GM19467 (cell line): ENCODE data around the gene NAE1.

Experiments used
- ATAC-seq: cut with Tn5 transposase; IDR thresholded peaks from one replicate; pipeline ENCODE4 v1.9.1; 2021; ENCODE audit warnings: mild to moderate bottlenecking, moderate library complexity; ENCODE audit not compliant: unreplicated experiment

Gene NAE1

DNA sequence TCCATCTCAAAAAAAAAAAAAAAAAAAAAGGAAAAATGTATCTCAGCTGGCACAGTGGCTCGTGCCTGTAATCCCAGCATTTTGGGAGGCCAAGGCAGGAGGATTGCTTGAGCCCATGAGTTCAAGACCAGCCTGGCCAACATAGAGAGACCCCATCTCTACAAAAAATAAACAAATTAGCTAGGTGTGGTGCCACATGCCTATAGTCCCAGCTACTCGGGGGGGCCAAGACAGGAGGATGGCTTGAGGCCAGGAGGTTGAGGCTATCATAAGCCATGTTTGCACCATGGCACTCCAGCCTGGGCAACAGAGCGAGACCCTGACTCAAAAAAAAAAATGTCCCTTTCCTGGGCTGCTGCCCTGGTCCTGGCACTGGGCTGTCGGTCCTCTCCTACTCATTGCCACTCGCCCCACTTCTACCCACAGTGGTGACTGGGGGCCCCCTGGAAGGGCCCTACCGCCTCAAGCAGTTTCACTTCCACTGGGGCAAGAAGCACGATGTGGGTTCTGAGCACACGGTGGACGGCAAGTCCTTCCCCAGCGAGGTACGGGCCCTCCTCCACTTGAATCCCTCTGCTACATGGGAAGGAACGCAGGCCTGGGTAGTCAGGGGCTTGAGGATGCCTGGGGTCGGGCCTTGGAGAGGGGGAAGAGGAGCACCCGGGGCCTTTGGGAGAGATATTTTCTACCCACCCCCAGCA lies 19.5 kb upstream of the NAE1 start:
- no peak for ATAC-seq

DNA sequence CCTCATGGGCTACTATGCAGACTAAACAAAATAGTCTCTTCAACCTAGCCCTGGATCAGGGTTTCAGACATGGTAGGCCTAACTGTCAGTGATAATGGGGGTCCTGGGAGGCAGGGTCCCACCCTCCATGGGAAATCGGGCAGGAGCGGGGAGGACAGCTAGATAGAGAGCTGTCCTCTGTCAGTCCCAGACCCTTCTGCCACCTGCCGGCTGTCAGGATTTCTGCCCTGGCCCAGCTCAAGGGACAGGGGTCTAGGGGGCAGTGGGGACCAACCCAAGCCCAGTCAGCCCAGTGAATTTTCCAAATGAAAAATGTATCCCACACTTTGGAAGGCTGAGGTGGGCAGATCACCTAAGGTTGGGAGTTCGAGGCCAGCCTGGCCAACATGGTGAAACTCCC lies 18.8 kb upstream of the NAE1 start:
- no peak for ATAC-seq

DNA sequence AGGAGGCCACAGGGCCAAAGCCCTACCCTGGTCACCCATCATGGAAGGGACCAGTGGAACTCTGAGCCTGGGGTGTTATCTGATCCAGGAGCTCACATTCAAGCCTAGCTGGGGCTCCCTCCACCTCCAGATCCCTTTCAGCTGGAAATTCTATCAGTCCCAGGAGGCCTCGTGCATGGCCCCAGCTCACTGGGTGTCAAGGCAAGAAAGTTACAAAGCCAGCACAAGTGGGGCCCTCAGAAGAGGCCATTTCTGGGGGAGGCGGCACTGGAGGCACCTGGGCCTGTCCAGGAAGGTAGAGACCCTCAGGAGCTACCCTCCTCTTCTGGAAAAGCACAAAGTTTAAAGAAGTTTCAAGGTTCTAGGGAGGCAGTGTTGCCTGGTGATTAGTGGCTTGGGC lies 18.2 kb upstream of the NAE1 start:
- no peak for ATAC-seq

DNA sequence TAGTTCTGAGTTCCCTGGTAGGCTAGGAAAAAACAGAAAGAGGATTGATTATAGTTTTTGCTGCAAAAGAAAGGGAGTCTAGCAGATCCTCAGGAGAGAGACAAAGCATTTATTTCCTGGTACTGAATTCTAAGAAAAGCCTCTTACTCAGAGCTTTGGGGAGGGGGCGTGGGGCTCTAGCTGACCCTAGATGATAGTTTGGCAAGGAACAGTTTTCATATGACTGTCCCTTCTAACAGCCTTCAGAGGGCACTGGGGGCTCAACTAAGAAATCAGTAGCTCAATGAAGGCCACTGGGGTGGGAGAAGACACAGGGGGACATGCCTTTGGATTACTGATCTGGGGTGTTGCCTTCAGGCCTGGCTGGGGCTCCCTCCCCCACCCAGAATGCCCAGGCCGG lies 17.4 kb upstream of the NAE1 start:
- no peak for ATAC-seq

DNA sequence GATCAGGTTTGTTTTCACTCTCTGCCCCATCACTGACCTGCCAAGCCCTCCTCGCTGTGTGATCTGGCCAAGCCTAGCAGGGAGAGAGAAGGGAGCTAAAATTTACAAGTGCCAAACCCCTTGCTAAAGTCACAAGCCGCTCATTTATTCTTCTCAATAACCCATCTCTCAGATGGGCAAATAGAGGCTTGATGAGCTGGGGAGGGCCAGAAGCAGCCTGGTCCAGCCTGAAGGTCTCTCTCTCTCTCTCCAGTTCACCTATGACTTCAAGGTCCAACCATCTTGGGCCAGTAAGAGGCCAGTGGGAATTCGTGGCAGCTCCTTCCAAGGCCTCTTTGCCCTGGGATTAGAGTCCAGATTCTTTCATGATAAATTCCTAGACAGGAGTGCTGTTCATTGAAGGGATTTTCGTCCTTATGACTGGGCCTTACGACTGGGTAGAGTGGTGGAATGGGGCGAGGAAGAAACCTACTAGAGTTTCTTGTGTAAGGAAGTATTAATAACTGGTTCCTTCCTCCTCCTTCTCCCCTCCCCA lies 16.8 kb upstream of the NAE1 start:
- no peak for ATAC-seq

DNA sequence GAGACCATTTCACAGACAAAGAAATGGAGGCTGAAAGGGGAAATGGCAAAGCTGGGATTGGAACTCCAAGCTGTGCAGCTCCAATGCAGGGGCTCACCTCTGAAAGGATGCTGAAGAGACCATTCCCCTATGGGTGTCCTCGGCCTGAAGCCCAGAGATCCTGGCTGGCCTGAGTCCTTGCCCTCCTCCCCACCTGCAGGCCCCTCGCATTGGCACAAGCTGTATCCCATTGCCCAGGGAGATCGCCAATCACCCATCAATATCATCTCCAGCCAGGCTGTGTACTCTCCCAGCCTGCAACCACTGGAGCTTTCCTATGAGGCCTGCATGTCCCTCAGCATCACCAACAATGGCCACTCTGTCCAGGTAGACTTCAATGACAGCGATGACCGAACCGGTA lies 16.1 kb upstream of the NAE1 start:
- no peak for ATAC-seq

DNA sequence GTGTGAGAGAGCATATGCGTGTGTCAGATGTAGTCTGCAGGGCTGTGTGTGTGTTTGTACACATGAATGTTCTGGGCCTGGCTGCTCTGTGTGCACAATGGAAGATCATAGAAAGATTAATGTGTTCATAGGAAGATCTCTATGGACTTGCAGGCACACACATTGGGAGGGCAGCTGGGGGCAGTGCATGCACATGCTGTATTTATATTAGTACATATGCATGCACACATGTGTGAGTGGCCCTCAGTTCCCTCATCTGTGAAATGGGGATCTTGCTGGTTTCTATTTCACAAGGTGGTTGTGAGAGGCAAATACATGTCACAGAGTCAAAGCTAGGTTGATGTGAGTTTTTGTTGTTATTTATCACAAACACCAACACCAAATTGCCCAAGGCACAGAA lies 15.5 kb upstream of the NAE1 start:
- no peak for ATAC-seq

DNA sequence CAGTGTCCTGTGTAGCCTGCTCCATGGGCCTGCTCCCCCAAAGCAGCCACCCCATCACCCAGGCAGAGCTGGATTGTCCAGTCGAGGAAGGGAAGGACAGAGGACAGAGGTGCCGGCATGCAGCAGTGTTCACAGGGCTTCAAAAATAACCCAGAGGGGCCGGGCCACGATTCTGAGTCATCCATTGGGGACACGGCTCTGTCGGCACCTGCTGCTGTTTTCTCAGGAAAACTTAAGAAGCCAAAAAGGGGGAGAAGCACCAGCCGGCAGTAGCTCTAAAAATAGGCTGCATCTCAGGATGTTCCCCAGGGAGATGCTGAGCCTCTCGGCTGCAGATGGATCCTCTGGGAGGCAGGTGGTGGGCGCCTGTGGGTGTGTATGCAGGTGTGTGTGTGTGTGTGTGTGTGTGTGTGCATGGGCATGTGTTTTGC lies 15.0 kb upstream of the NAE1 start:
- ATAC-seq: no peak

DNA sequence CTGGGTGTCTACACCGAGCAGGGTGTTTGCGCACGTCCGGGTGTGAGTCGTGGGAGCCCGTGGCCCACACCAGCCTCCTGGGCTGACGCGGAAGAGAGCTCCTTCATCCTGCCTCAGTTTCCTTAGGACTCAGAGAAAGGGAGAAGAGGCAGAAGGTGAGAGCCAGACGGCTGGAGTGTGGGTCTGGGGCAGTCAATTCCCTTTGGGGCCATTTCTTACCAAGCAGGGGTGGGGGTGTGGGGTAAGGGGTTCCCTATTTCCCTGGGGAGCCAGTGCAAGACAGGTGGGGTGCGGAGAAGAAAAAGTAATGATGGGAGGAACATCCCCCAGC lies 14.3 kb upstream of the NAE1 start:
- no peak for ATAC-seq

DNA sequence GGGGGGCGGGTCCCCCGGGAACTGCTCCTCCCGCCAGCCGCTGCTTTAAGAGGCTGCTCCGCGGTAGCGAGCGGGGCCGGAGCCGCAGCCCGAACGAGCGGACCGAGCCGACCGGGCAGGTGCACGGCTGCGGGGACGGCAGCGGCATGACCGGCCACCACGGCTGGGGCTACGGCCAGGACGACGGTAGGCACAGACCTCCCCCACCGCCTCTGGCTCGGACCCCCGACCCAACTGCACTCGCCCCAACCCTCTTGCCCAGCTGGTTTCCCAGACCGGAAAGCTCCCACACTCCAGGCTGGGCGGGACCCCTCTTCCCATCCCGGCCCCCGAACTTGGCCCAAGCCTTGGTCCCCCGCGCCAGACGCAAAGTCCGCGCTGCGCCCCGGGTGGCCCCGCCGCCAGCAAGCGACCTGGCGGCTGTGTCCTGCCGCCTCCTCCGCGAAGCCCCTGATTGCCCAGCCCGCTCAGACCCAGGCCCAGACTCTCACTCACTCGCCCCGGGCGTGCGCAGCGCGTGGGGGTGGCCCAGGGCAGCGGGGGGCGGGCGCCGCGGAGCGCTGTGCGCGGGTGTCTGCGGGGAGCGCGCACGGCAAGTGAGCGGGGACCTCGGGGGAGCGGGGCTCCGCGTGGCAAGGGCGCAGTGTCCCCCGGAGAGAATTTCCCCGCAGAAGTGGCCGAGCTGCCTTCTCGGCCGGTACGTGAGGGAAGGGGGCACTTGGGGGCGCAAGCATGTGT lies 13.7 kb upstream of the NAE1 start, which contains the start of gene CA7:
TSS of gene CA7 (plus strand) at position 73 of the 738 bp plus-strand sequence. CDS start at position 147, 74 bp downstream.
- ATAC-seq: no peak

DNA sequence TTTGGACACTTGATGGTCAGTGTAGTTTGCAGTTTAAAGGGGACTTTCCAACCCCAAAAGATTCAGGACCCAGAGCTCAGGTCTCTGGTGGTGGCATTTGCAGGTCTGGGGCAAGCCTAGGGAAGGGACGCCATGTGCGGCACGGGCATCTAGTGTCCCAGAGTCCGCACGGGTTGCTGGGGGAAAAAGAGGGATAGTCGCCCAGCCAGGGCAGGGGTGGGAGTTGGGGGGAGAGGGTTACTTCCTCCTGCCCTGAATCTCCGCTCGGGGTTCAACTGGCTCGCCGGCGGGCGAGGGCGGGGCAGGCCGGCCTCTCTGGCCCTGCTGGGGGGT lies 13.2 kb upstream of the NAE1 start:
- ATAC-seq: no peak

DNA sequence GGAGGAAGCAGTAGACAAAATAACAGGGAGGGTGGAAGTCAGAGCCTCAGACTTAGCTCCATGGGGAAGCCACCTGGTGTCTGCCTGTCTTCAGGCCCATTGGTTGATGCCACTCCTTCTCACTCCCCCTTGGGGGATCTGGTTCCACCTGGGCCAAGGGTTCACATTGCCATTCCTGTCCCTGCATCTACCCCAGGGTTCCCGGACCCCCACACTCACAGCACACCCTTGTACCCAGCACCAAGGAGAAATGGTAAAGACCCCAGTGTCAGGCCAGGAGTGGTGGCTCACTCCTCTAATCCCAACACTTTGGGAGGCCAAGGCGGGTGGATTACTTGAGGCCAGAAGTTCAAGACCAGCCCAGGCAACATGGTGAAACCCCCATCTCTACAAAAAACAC lies 12.4 kb upstream of the NAE1 start:
- ATAC-seq: no peak

DNA sequence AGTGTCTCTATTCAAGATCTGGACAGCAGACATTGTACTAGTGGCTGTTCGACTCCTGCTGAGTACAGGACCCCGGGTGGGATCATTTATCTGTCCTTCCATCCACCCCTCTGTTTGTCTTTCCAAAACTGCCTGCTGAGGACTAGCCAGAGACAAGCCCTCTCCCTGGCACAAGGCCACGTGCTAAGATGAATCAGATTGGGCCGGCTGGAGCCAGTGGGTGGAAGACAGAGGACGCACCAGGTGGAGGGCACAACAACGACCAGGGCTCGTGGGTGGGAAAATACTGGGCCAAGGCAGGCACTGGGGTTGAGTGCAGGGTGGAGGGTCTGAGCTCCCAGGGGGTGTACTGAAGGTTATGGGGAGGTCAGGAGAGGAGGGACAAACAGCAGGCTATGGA lies 12.0 kb upstream of the NAE1 start:
- no peak for ATAC-seq

DNA sequence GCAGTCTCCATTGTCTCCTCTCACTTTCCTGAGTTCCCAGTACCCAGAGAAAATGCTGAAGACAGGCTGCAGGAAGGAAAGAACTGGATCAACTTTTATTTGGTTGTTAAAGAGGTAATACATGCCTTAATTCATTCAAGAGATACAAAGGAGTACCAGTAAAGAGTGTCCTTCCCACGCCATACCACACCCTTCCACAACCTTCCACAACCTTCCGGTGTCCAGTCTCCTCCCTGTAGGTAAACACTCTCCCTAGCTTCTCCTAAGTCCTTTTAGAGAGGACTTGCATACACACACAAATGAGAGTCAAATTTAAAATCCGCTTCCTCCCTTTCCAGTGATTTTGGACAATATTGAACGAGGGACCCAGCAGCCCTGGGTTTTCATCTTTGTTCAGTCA lies 10.6 kb upstream of the NAE1 start:
- no peak for ATAC-seq

DNA sequence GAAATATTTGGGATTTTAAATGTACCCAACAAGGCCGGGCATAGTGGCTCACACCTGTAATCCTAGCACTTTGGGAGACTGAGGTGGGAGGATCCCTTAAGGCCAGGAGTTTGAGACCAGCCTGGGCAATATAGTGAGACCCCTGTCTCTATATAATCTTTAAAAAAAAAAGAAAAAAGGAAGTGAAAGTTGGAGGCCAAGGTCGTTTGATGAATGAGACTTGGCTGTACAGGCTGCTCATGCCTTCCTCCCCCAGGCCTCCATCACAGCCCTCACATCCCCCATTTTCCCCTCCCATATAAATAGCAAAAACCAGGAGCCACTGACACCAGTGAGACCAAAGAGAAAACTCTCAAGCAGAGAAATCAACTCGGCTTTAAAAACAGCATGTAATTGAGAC lies 10.1 kb upstream of the NAE1 start:
- no peak for ATAC-seq

DNA sequence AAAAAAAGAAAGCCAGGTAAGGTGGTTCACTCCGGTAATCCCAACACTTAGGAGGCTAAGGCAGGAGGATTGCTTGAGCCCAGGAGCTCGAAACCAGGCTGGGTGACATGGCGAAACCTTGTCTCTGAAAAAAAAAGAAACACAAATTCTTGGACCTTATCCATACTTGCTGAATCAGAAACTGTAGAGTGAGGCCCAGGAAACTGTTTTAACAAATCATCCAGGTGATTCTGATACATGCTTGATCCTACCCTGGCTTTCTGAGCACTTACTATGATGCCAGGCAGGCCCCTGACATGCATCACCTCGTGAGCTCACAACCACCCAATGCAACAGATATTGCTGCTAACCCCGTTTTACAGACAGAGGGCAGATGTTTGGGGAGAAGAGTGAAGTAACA lies 4.0 kb upstream of the NAE1 start:
- ATAC-seq: no peak

DNA sequence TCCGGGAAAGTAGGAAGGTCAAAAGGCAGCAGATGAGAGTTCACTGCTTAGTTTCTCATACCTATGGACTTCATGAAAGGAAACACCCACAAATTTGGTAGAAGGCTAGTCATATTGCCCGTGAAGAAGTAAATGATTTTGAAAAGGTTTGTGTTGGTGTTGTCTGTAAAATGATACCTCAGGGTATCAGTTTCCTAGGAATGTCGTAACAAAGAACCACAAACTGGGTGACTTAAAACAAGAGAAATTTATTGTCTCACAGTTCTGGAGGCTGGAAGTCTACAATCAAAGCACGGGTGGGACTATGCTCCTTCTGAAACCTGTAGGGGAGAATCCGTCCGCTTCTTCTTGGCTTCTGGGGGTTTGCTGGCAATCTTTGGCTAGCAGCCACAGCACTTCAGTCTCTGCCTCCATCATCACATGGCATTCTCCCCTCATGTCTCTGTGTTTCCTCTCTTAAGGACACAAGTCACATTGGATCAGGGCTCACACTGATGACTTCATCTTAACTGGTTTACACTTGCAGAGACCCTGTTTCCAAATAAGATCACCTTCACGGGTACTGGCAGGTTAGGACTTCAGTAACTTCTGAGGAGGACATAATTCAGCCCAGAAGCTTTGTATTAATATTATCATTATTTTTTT lies 2.0 kb upstream of the NAE1 start:
- no peak for ATAC-seq

DNA sequence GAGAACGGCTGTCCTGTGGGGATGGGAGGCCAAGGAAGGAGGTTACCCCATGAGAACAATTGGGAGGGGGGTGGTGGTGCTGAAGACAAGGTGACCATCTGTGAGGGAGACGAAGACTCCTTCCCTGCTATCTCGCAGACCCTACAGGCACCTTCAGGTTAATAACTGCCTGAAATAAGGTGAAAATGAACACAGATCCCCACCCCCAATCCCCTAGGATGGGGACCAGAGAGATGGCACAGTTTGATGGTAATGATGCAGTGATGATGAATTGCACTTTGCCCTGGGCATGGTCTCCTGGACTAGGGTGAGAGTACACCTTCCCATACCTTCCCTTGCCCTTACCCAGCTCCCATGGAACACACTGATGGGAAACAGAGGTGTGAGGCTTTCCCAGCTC lies 1.4 kb upstream of the NAE1 start:
- no peak for ATAC-seq

DNA sequence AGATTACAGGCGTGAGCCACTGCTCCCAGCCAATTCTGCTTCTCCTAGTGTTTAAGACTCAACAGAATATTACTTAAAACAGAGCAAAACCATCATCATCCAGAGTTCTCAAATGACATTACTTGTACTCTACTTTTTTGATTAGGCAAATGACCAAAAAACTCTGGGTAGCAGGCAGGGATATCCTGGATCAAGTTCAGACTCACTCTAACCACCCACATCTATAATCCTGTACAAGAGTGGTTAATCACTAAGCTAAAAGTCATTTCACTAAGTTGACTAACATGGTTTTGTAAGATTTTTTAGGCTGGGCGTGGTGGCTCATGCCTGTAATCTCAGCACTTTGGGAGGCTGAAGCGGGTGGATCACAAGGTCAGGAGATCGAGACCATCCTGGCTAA lies 6.8 kb downstream of the NAE1 start:
- no peak for ATAC-seq

DNA sequence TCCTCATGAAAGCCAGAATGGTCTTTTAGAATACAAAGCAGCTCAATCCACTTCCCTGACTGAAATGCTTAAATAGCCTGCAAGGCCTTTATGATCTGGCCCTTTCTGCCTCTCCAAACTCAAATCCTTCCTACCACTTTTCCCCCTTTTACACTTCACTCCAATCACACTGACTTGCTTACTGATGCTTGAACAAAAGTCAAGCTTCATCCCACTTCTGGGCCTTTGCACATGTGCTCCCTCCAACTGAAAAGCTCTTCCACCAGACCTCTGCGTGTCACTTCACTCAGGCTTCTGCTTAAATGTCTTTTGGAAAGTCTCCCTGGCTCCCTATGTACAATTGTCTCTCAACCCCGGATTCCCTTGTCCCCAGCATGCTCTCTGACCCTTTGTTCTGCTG lies 16.0 kb downstream of the NAE1 start:
- ATAC-seq: no peak

DNA sequence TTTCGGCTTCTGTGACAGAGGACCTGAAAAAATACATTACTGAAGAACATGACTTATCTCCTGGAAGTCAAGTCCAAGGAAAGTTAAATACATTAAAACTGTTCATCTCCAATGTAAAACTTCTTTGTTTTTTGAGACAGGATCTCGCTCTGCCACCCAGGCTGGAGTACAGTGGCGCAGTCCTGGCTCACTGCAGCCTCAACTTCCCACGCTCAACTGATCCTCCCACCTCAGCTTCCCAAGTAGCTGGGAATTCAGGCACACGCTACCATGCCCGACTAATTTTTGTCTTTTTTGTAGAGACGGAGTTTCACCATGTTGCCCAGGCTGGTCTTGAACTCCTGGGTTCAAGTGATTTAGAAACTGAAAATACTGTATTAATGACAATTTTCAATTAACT lies 19.7 kb downstream of the NAE1 start:
- no peak for ATAC-seq

DNA sequence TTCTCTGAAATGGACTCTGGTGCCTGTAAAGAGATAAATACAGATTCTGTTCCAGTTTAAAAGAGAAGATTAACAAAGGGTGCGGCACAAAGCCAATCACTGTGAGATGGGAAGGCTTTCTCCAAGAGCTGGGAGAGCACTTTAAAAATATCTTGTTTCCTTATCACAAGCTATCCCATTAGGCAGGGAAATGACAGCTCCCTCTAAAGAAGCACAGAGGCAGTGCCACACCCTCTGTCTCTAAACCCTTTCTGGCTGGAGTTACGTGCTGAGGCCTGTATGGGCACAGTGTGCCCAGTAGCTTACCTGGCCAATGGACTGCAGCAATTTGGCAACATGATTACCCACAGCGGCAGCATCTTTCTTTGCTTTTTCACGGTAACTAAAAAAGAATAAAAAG lies 20.4 kb downstream of the NAE1 start:
- ATAC-seq: no peak
